HL-60 (cell line): Measurements from ENCODE around the gene HDHD5.

ENCODE experiments used
- CTCF ChIP-seq: IDR thresholded peaks from one replicate; pipeline ENCODE4 v1.5.1; 2011; ENCODE audit warnings: low read length, control low read depth, inconsistent platforms; ENCODE audit not compliant: insufficient read depth
- GABPA ChIP-seq: IDR thresholded peaks from 2 replicates; pipeline ENCODE4 v1.6.1; 2012; ENCODE audit warnings: low read depth
- POLR2AphosphoS5 ChIP-seq: IDR thresholded peaks from 2 replicates; pipeline ENCODE4 v1.6.1; 2012; ENCODE audit warnings: low read depth
- TF ChIP-seq, protein P1 (sequence below): IDR thresholded peaks from 2 replicates; pipeline ENCODE4 v1.6.1; 2012; ENCODE audit warnings: low read depth; ENCODE audit not compliant: insufficient replicate concordance

- no peak for TF ChIP-seq CTCF
- TF ChIP-seq POLR2AphosphoS5 = no peak; the same call in 1 of the 2 replicates
- TF ChIP-seq, protein P1, sequence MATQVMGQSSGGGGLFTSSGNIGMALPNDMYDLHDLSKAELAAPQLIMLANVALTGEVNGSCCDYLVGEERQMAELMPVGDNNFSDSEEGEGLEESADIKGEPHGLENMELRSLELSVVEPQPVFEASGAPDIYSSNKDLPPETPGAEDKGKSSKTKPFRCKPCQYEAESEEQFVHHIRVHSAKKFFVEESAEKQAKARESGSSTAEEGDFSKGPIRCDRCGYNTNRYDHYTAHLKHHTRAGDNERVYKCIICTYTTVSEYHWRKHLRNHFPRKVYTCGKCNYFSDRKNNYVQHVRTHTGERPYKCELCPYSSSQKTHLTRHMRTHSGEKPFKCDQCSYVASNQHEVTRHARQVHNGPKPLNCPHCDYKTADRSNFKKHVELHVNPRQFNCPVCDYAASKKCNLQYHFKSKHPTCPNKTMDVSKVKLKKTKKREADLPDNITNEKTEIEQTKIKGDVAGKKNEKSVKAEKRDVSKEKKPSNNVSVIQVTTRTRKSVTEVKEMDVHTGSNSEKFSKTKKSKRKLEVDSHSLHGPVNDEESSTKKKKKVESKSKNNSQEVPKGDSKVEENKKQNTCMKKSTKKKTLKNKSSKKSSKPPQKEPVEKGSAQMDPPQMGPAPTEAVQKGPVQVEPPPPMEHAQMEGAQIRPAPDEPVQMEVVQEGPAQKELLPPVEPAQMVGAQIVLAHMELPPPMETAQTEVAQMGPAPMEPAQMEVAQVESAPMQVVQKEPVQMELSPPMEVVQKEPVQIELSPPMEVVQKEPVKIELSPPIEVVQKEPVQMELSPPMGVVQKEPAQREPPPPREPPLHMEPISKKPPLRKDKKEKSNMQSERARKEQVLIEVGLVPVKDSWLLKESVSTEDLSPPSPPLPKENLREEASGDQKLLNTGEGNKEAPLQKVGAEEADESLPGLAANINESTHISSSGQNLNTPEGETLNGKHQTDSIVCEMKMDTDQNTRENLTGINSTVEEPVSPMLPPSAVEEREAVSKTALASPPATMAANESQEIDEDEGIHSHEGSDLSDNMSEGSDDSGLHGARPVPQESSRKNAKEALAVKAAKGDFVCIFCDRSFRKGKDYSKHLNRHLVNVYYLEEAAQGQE = no peak
- TF ChIP-seq GABPA = no peak
These were observed 44.7 kb downstream of the HDHD5 start for GRCh38 chr22:17114173-17114897.
